PC-9 (cell line): ENCODE measurements around the gene MRO. TPM values are rescaled to one million over a fixed set of nuclear protein-coding genes. Genes with fewer than 3 reads are reported as not detected.
A peak's percentile ranks its signal among the peaks of the same experiment; 100 is the strongest.

Experiments
- BruUV-seq: library from RNA; stranded (reverse); fragments of 400-500 nt; replicated peaks from 2 replicates; lab custom pipeline; 2021; lab: Mats Ljungman, UMichigan
- CTCF ChIA-PET: fragments of 300-600 bp; sonication (Branson Sonifier 250); formaldehyde crosslinking; loops from one replicate; lab custom pipeline; 2022; ENCODE audit warnings: antibody characterized with exemption; lab: Charles Lee
- POLR2A ChIA-PET: fragments of 300-600 bp; sonication (Branson Sonifier 250); formaldehyde crosslinking; loops from one replicate; lab custom pipeline; 2022; ENCODE audit warnings: antibody characterized with exemption; ENCODE audit not compliant: unreplicated experiment; lab: Charles Lee
- DNase-seq, 2 experiments: peaks; one replicate each; pipeline versions ENCODE4 v3.0.0 to v3.0.0-alpha.2; 2015 to 2022; ENCODE audit warnings: mixed read lengths in 1 of 2
- H2AFZ ChIP-seq: fragments of 200-600 bp; sonication (generic); 2 replicates; pipeline ENCODE4 v1.8.1; 2017; ENCODE audit warnings: antibody characterized with exemption
- H3F3A ChIP-seq: fragments of 200-600 bp; sonication (generic); 2 replicates; pipeline ENCODE4 v1.8.1; 2017; ENCODE audit warnings: antibody characterized with exemption, mild to moderate bottlenecking, low read depth; ENCODE audit not compliant: insufficient read depth
- H3K27ac ChIP-seq: fragments of 200-600 bp; sonication (generic); 2 replicates; pipeline ENCODE4 v1.6.1; 2016; ENCODE audit warnings: mixed run types
- H3K27me3 ChIP-seq: fragments of 200-600 bp; sonication (generic); 2 replicates; pipeline ENCODE4 v1.6.1; 2016; ENCODE audit warnings: low read depth, mixed run types; ENCODE audit not compliant: insufficient read depth
- H3K36me3 ChIP-seq: fragments of 200-600 bp; sonication (generic); 2 replicates; pipeline ENCODE4 v1.6.1; 2016; ENCODE audit warnings: low read depth, mixed run types
- H3K4me1 ChIP-seq: fragments of 200-600 bp; sonication (generic); replicated peaks from 2 replicates; pipeline ENCODE4 v1.6.1; 2016; ENCODE audit warnings: mixed run types; ENCODE audit not compliant: insufficient read depth
- H3K4me2 ChIP-seq: fragments of 200-600 bp; sonication (generic); 2 replicates; pipeline ENCODE4 v1.6.1; 2017; ENCODE audit warnings: mixed run types
- H3K4me3 ChIP-seq: fragments of 200-600 bp; sonication (generic); 2 replicates; pipeline ENCODE4 v1.6.1; 2016; ENCODE audit warnings: mixed run types
- H3K79me2 ChIP-seq: fragments of 200-600 bp; sonication (generic); 2 replicates; pipeline ENCODE4 v1.6.1; 2017; ENCODE audit warnings: low read depth, mixed run types
- H3K9me2 ChIP-seq: fragments of 200-600 bp; sonication (generic); 2 replicates; pipeline ENCODE4 v1.8.1; 2017; ENCODE audit warnings: mild to moderate bottlenecking; ENCODE audit not compliant: insufficient read depth
- H3K9me3 ChIP-seq: fragments of 200-600 bp; sonication (generic); 2 replicates; pipeline ENCODE4 v1.8.1; 2016; ENCODE audit warnings: low read depth; ENCODE audit not compliant: insufficient read depth
- H4K20me1 ChIP-seq: fragments of 200-600 bp; sonication (generic); 2 replicates; pipeline ENCODE4 v1.8.1; 2017; ENCODE audit not compliant: insufficient read depth
- EZH2 ChIP-seq: fragments of 200-600 bp; sonication (generic); IDR thresholded peaks from 2 replicates; pipeline ENCODE4 v1.8.0; 2017; ENCODE audit warnings: antibody characterized with exemption, low read depth
- intact Hi-C: fragments of 100-400 bp; cut with micrococcal nuclease; formaldehyde crosslinking; loops from one replicate; pipeline ENCODE4 v1.10.0; 2022; ENCODE audit not compliant: unreplicated experiment
- total RNA-seq: library from RNA; stranded (reverse); gene quantifications from 2 replicates; pipeline ENCODE4 v1.2.3, GENCODE V29; 2021
- TF ChIP-seq, protein P1 (sequence below): fragments of 200-600 bp; sonication (generic); conservative IDR thresholded peaks from 2 replicates; pipeline ENCODE4 v1.6.1; 2017; ENCODE audit warnings: mixed run types, antibody characterized with exemption, mild to moderate bottlenecking, moderate library complexity

Gene MRO
- total RNA-seq, 1 experiment from 2014 or later = not detected

- Histone ChIP-seq H3K27me3 (no peaks in the 10 kb centered on the region), H3K36me3 (no peaks in the 10 kb centered on the region), H3K4me1 (peaks cover 32% of the 10 kb centered on the region), H3K79me2 (no peaks in the 10 kb centered on the region), H3K4me3 (no peak overlapping the region), H3F3A (peaks cover 31% of the 10 kb centered on the region), H3K9me3 (0 out of 2 replicates have a peak, but pooled peaks cover 6% of the 10 kb centered on the region), H2AFZ (no peak overlapping the region), H3K9me2 (no peaks in the 10 kb centered on the region), H4K20me1 (no peaks in the 10 kb centered on the region), H3K27ac (no peak overlapping the region), H3K4me2 (no peak overlapping the region)
- TF ChIP-seq, protein P1, sequence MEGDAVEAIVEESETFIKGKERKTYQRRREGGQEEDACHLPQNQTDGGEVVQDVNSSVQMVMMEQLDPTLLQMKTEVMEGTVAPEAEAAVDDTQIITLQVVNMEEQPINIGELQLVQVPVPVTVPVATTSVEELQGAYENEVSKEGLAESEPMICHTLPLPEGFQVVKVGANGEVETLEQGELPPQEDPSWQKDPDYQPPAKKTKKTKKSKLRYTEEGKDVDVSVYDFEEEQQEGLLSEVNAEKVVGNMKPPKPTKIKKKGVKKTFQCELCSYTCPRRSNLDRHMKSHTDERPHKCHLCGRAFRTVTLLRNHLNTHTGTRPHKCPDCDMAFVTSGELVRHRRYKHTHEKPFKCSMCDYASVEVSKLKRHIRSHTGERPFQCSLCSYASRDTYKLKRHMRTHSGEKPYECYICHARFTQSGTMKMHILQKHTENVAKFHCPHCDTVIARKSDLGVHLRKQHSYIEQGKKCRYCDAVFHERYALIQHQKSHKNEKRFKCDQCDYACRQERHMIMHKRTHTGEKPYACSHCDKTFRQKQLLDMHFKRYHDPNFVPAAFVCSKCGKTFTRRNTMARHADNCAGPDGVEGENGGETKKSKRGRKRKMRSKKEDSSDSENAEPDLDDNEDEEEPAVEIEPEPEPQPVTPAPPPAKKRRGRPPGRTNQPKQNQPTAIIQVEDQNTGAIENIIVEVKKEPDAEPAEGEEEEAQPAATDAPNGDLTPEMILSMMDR = no peak
- no peak for TF ChIP-seq EZH2
- BruUV-seq = no TSS peak
- intact Hi-C loops = no loop called here
- POLR2A ChIA-PET = no interaction called here
- CTCF ChIA-PET = no interaction called here
- no peak for DNase-seq
These were observed 36.4 kb upstream of the MRO start for GRCh38 chr18:50855976-50856757.

GRCh38 chr18:50853863-50854271 lies 34.1 kb upstream of the MRO start:
- DNase-seq = peak; percentile 14 to 94
- TF ChIP-seq, protein P1 = no peak
- TF ChIP-seq EZH2 = no peak
- no peaks in the 10 kb centered on the region for H3K36me3 ChIP-seq
- peaks cover 32% of the 10 kb centered on the region for H3K4me1 ChIP-seq
- H3K9me2 ChIP-seq = no peaks in the 10 kb centered on the region
- no peaks in the 10 kb centered on the region for H3K79me2 ChIP-seq
- intact Hi-C loops = no loop called here
- ChIA-PET POLR2A (no interaction called here), CTCF (no interaction called here)
- peak overlapping the region; percentile 57 for H3K4me2 ChIP-seq
- H3K27ac ChIP-seq = peak overlapping the region; percentile 69
- H4K20me1 ChIP-seq = no peaks in the 10 kb centered on the region
- 0 out of 2 replicates have a peak, but pooled peaks cover 6% of the 10 kb centered on the region for H3K9me3 ChIP-seq
- no TSS peak for BruUV-seq
- peak overlapping the region; percentile 4; the same call in 1 of the 2 replicates for H3K4me3 ChIP-seq
- H3K27me3 ChIP-seq = no peaks in the 10 kb centered on the region
- 0 out of 2 replicates have a peak overlapping the region, but pooled peaks have one; percentile 22 for H2AFZ ChIP-seq
- H3F3A ChIP-seq = peaks cover 31% of the 10 kb centered on the region

GRCh38 chr18:50850307-50851065 lies 30.7 kb upstream of the MRO start:
- ChIA-PET POLR2A (no interaction called here), CTCF (no interaction called here)
- no peak for TF ChIP-seq EZH2
- TF ChIP-seq, protein P1 = no peak
- Histone ChIP-seq H3K36me3 (no peaks in the 10 kb centered on the region), H2AFZ (no peak overlapping the region), H3K9me2 (no peaks in the 10 kb centered on the region), H4K20me1 (no peaks in the 10 kb centered on the region), H3K4me3 (no peak overlapping the region), H3K27me3 (no peaks in the 10 kb centered on the region), H3K4me2 (no peak overlapping the region), H3K27ac (no peak overlapping the region), H3F3A (peaks cover 32% of the 10 kb centered on the region), H3K4me1 (peaks cover 30% of the 10 kb centered on the region), H3K79me2 (no peaks in the 10 kb centered on the region), H3K9me3 (0 out of 2 replicates have a peak, but pooled peaks cover 2% of the 10 kb centered on the region)
- BruUV-seq = no TSS peak
- intact Hi-C loops = no loop called here
- DNase-seq = no peak
